K562 (cell line): ENCODE data around the gene RNMT. TPM values are rescaled to one million over a fixed set of nuclear protein-coding genes. Genes with fewer than 3 reads are reported as not detected.

Experiments used
- CLOCK ChIP-seq: fragments of 250-450 bp; sonication (Bioruptor Pico); IDR thresholded peaks from 2 replicates; pipeline ENCODE4 v1.4.0; 2020; ENCODE audit warnings: mild to moderate bottlenecking, moderate library complexity, borderline replicate concordance
- NFXL1 ChIP-seq: fragments of 450-650 bp; formaldehyde crosslinking; IDR thresholded peaks from 2 replicates; pipeline ENCODE4 v1.4.0; 2021; ENCODE audit warnings: mild to moderate bottlenecking
- PHF8 ChIP-seq: fragments of 200-600 bp; sonication (generic); IDR thresholded peaks from 2 replicates; pipeline ENCODE4 v1.6.1; 2012; ENCODE audit warnings: mixed run types, mild to moderate bottlenecking, inconsistent platforms, low read length, moderate library complexity, borderline replicate concordance
- POLR3G ChIP-seq: IDR thresholded peaks from 2 replicates; pipeline ENCODE4 v1.6.1; 2011; ENCODE audit not compliant: insufficient read length, insufficient replicate concordance; ENCODE audit errors: extremely low read depth
- SAFB2 ChIP-seq: fragments of 200-400 bp; formaldehyde crosslinking; IDR thresholded peaks from 2 replicates; pipeline ENCODE4 v1.6.1; 2018; ENCODE audit warnings: borderline replicate concordance, low read length, low read depth, moderate library complexity; ENCODE audit not compliant: severe bottlenecking
- SNIP1 ChIP-seq: fragments of 450-650 bp; IDR thresholded peaks from 2 replicates; pipeline ENCODE4 v1.7.1; 2017; ENCODE audit warnings: low read depth, mild to moderate bottlenecking
- ZKSCAN1 ChIP-seq: fragments of 150-350 bp; IDR thresholded peaks from 2 replicates; pipeline ENCODE4 v1.6.1; 2016; ENCODE audit warnings: low read depth, low read length
- ZNF318 ChIP-seq, 2 experiments: fragments of 450-650 bp; IDR thresholded peaks; 2 replicates each; pipeline ENCODE4 v1.6.1; 2016; ENCODE audit warnings: mild to moderate bottlenecking in 2 of 2, borderline replicate concordance in 1 of 2, low read depth in 1 of 2, moderate library complexity in 1 of 2
- polyA plus RNA-seq, 8 experiments: library from polyadenylated mRNA; depleted of rRNA in 4 of 8; stranded (reverse) in 5 of 8; unstranded in 3 of 8; fragments of >200 nt; fragmentation: Nextera tagmentation in 2 of 8; fragmentation: Illumina TruSeq in 1 of 8; extraction: Ambion mirVana in 2 of 8; extraction: Trizol in 1 of 8; gene quantifications; 2 replicates each; pipeline versions ENCODE4 v1.2.1 to v1.2.3, GENCODE V29; 2011 to 2014; ENCODE audit warnings: inconsistent platforms in 1 of 8, missing spikeins in 1 of 8
- total RNA-seq, 7 experiments: library from RNA; depleted of rRNA in 6 of 7; stranded (reverse); fragments of >200 nt in 6 of 7; fragmentation: Illumina TruSeq in 2 of 7; extraction: Trizol in 2 of 7; gene quantifications; 2 replicates each; pipeline versions ENCODE4 v1.2.1 to v1.2.3, GENCODE V29; 2011 to 2021; ENCODE audit warnings: low replicate concordance in 1 of 7

The RNMT gene
- total and polyA plus RNA-seq, 9 of the 15 experiments (the other 6 are each of a cell fraction or from before 2014, with no cell fraction given): 20.2 to 63.4 (median 34.1) TPM

DNA sequence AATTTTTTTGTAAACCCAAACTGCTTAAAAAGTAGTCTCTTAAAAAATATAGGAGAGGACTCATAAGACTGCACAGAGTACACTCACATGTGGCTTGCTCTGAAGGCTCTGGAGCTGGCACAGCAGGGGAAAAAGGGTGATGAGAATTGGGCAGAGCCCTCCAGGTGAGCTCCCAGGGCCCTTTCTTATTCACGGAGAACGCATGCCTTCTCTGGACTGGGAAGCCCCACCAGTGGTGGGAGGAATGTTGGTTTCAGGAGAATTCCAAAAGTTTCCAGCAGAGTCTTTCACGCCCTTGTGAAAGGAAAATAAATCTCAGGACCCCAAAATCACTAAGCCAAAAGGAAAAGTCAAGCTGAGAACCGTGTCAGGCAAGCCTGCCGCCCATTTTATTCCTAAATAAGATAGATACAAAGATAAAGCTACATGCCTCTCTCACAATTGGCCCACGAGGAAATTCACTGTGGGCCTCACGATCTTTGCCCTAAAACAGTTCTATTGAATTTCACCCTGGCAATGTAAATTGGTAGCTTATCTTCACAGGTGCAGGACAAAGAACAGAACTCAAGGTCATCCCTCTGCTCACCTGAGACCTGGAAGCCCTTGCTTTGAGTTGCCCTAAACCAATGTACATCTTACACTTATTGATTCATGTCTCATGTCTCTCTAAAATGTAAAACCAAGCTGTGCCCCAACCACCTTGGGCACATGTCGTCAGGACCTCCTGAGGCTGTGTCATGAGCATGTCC is 82.0 kb downstream of the RNMT start (continued):
- TF ChIP-seq CLOCK (no peak), SNIP1 (no peak), ZNF318 (IDR thresholded peaks at IDR 0.05; ENCODE audit: borderline replicate concordance in 1 of 2, low read depth in 1 of 2) (no peak), SAFB2 (no peak), ZKSCAN1 (no peak), PHF8 (no peak), POLR3G (no peak), NFXL1 (no peak)
- TF ChIP-seq, all 486 proteins: peak for 0
